Trophoblast cell (in vitro differentiated cells and primary cell): ENCODE measurements around the gene MTHFD1L.

ENCODE experiments used
- DNase-seq, 2 donors: peaks; one replicate each; pipeline ENCODE4 v3.0.0-alpha.2; 2016
- H2AFZ ChIP-seq: 2 replicates; pipeline ENCODE4 v1.6.1; 2013; ENCODE audit warnings: low read length, moderate library complexity, mild to moderate bottlenecking; ENCODE audit not compliant: insufficient read depth, poor library complexity
- H2AK5ac ChIP-seq: 2 replicates; pipeline ENCODE4 v1.6.1; 2013; ENCODE audit warnings: mild to moderate bottlenecking, low read length
- H2BK120ac ChIP-seq: 2 replicates; pipeline ENCODE4 v1.6.1; 2013; ENCODE audit warnings: low read length, mild to moderate bottlenecking, moderate library complexity; ENCODE audit not compliant: insufficient read depth, poor library complexity
- H2BK12ac ChIP-seq: 2 replicates; pipeline ENCODE4 v1.6.1; 2013; ENCODE audit warnings: mild to moderate bottlenecking, low read length, moderate library complexity
- H2BK5ac ChIP-seq: 2 replicates; pipeline ENCODE4 v1.6.1; 2013; ENCODE audit warnings: low read length, low read depth, moderate library complexity, mild to moderate bottlenecking; ENCODE audit not compliant: poor library complexity
- H3K14ac ChIP-seq: 2 replicates; pipeline ENCODE4 v1.6.1; 2013; ENCODE audit warnings: mild to moderate bottlenecking, low read length
- H3K18ac ChIP-seq: 2 replicates; pipeline ENCODE4 v1.6.1; 2013; ENCODE audit warnings: mild to moderate bottlenecking, low read length
- H3K23ac ChIP-seq: 2 replicates; pipeline ENCODE4 v1.6.1; 2013; ENCODE audit warnings: low read length
- H3K27ac ChIP-seq: 2 replicates; pipeline ENCODE4 v1.5.1; 2013; ENCODE audit warnings: low read depth, mild to moderate bottlenecking, inconsistent platforms, low read length, moderate library complexity
- H3K27me3 ChIP-seq: 2 replicates; pipeline ENCODE4 v1.6.1; 2013; ENCODE audit warnings: inconsistent platforms, mild to moderate bottlenecking, low read length, moderate library complexity; ENCODE audit not compliant: insufficient read depth
- H3K36me3 ChIP-seq, 2 experiments: 1 replicate in 1 of 2; 2 replicates in 1 of 2; pipeline ENCODE4 v1.6.1; 2013; ENCODE audit warnings: low read length in 2 of 2, mild to moderate bottlenecking in 2 of 2, moderate library complexity in 1 of 2; ENCODE audit not compliant: insufficient read depth in 2 of 2, control insufficient read depth in 1 of 2
- H3K4ac ChIP-seq: 2 replicates; pipeline ENCODE4 v1.6.1; 2013; ENCODE audit warnings: low read depth, mild to moderate bottlenecking, low read length, moderate library complexity
- H3K4me1 ChIP-seq, 2 experiments: 1 replicate in 1 of 2; 2 replicates in 1 of 2; pipeline ENCODE4 v1.6.1; 2013; ENCODE audit warnings: low read length in 2 of 2, mild to moderate bottlenecking in 2 of 2, moderate library complexity in 1 of 2; ENCODE audit not compliant: insufficient read depth in 2 of 2, control insufficient read depth in 1 of 2
- H3K4me2 ChIP-seq: 2 replicates; pipeline ENCODE4 v1.6.1; 2013; ENCODE audit warnings: inconsistent platforms, mild to moderate bottlenecking, low read length, moderate library complexity
- H3K4me3 ChIP-seq: 2 replicates; pipeline ENCODE4 v1.5.1; 2013; ENCODE audit warnings: mild to moderate bottlenecking, low read depth, low read length, inconsistent platforms
- H3K79me1 ChIP-seq: one replicate; pipeline ENCODE4 v1.6.1; 2013; ENCODE audit warnings: low read length
- H3K79me2 ChIP-seq: 2 replicates; pipeline ENCODE4 v1.6.1; 2013; ENCODE audit warnings: low read length, mild to moderate bottlenecking; ENCODE audit not compliant: control insufficient read depth, insufficient read depth, poor library complexity
- H3K9ac ChIP-seq: 2 replicates; pipeline ENCODE4 v1.6.1; 2013; ENCODE audit warnings: mild to moderate bottlenecking, low read length
- H3K9me3 ChIP-seq: 2 replicates; pipeline ENCODE4 v1.6.1; 2013; ENCODE audit warnings: low read depth, mild to moderate bottlenecking, control low read depth, inconsistent platforms, low read length; ENCODE audit not compliant: insufficient read depth
- H4K12ac ChIP-seq: 2 replicates; pipeline ENCODE4 v1.6.1; 2013; ENCODE audit warnings: low read depth, mild to moderate bottlenecking, low read length, moderate library complexity
- H4K8ac ChIP-seq: 2 replicates; pipeline ENCODE4 v1.6.1; 2013; ENCODE audit warnings: low read depth, mild to moderate bottlenecking, low read length, moderate library complexity
- H4K91ac ChIP-seq: one replicate; pipeline ENCODE4 v1.6.1; 2013; ENCODE audit warnings: low read depth, mild to moderate bottlenecking, low read length, moderate library complexity
- WGBS: extraction: QIAGEN DNeasy Blood & Tissue Kit; methylation state at CpG from one replicate; pipeline ENCODE4 v1.1.7; 2013; ENCODE audit warnings: missing lambda C conversion rate; ENCODE audit not compliant: insufficient read length, insufficient coverage; ENCODE audit errors: extremely low coverage; 5-methylcytosine and 5-hydroxymethylcytosine counted together

The MTHFD1L gene

GRCh38 chr6:150840185-150840584, 25.3 kb upstream of the MTHFD1L start:
- H2BK5ac ChIP-seq: no peak overlapping the region
- no peaks in the 10 kb centered on the region for H3K9me3 ChIP-seq
- H3K4me2 ChIP-seq: no peak overlapping the region
- H4K8ac ChIP-seq: no peak overlapping the region
- H3K27me3 ChIP-seq: no peaks in the 10 kb centered on the region
- no peak overlapping the region for H2BK12ac ChIP-seq
- no peak overlapping the region for H3K4ac ChIP-seq
- H3K79me2 ChIP-seq: no peaks in the 10 kb centered on the region
- H4K91ac ChIP-seq: no peak overlapping the region
- H4K12ac ChIP-seq: no peak overlapping the region
- no peak overlapping the region for H2BK120ac ChIP-seq
- H3K9ac ChIP-seq: no peak overlapping the region
- no CpG with 5 or more reads among the region's 4 CpGs for WGBS
- no peak overlapping the region for H3K4me3 ChIP-seq
- H3K23ac ChIP-seq: no peak overlapping the region
- H3K14ac ChIP-seq: no peak overlapping the region
- H2AFZ ChIP-seq: no peak overlapping the region
- peaks cover 4 to 8% of the 10 kb centered on the region in 2 experiments for H3K36me3 ChIP-seq
- no peak overlapping the region for H3K27ac ChIP-seq
- no peak for DNase-seq
- H3K4me1 ChIP-seq: no peaks in the 10 kb centered on the region
- no peaks in the 10 kb centered on the region for H3K79me1 ChIP-seq
- no peak overlapping the region for H2AK5ac ChIP-seq
- no peak overlapping the region for H3K18ac ChIP-seq

DNA sequence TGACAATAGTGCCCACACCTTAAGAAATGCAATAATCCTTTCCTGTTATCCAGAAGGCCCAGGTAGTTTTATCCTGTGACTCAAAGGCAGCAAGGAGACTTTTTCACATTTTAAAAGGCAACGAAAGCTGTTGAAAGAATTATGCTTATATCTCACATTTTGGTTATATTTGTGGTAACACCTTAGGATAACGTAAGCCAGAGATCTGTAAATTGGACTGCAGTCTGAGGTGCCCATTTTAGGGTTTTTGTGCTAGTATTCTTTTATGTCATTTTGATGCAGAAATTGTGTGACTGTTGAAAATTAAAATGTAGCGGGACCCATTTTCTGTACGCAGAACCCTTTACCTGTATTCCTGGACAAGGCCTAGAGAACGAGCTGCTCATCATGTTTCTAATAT, 24.3 kb upstream of the MTHFD1L start:
- no peaks in the 10 kb centered on the region for H3K79me2 ChIP-seq
- H2BK120ac ChIP-seq: no peak overlapping the region
- no peak overlapping the region for H3K4me2 ChIP-seq
- no peaks in the 10 kb centered on the region for H3K4me1 ChIP-seq
- DNase-seq: no peak
- H3K14ac ChIP-seq: no peak overlapping the region
- WGBS: no CpG with 5 or more reads among the region's 5 CpGs
- H3K9me3 ChIP-seq: no peaks in the 10 kb centered on the region
- no peak overlapping the region for H2BK12ac ChIP-seq
- H3K4ac ChIP-seq: no peak overlapping the region
- no peak overlapping the region for H3K18ac ChIP-seq
- no peak overlapping the region for H3K4me3 ChIP-seq
- no peaks in the 10 kb centered on the region for H3K79me1 ChIP-seq
- H3K27ac ChIP-seq: no peak overlapping the region
- peaks cover 4 to 8% of the 10 kb centered on the region in 2 experiments for H3K36me3 ChIP-seq
- H4K91ac ChIP-seq: no peak overlapping the region
- H3K9ac ChIP-seq: no peak overlapping the region
- H2AFZ ChIP-seq: no peak overlapping the region
- no peak overlapping the region for H2BK5ac ChIP-seq
- no peak overlapping the region for H2AK5ac ChIP-seq
- no peak overlapping the region for H4K12ac ChIP-seq
- H3K23ac ChIP-seq: no peak overlapping the region
- no peaks in the 10 kb centered on the region for H3K27me3 ChIP-seq
- H4K8ac ChIP-seq: no peak overlapping the region

- Histone ChIP-seq H2BK12ac (no peak overlapping the region), H3K9me3 (no peaks in the 10 kb centered on the region), H2BK5ac (no peak overlapping the region), H3K79me2 (no peaks in the 10 kb centered on the region), H3K4ac (no peak overlapping the region), H2AFZ (no peak overlapping the region), H4K12ac (no peak overlapping the region), H4K91ac (no peak overlapping the region), H3K36me3 (peaks cover 4 to 8% of the 10 kb centered on the region in 2 experiments), H2BK120ac (no peak overlapping the region), H3K4me3 (no peak overlapping the region), H3K4me1 (no peaks in the 10 kb centered on the region), H3K4me2 (no peak overlapping the region), H3K9ac (no peak overlapping the region), H3K79me1 (no peaks in the 10 kb centered on the region), H3K18ac (no peak overlapping the region), H2AK5ac (no peak overlapping the region), H3K23ac (no peak overlapping the region), H3K27ac (no peak overlapping the region), H3K27me3 (no peaks in the 10 kb centered on the region), H4K8ac (no peak overlapping the region), H3K14ac (no peak overlapping the region)
- no CpG with 5 or more reads among the region's 3 CpGs for WGBS
- no peak for DNase-seq
Observed at GRCh38 chr6:150841697-150842096, 23.8 kb upstream of the MTHFD1L start.

DNA sequence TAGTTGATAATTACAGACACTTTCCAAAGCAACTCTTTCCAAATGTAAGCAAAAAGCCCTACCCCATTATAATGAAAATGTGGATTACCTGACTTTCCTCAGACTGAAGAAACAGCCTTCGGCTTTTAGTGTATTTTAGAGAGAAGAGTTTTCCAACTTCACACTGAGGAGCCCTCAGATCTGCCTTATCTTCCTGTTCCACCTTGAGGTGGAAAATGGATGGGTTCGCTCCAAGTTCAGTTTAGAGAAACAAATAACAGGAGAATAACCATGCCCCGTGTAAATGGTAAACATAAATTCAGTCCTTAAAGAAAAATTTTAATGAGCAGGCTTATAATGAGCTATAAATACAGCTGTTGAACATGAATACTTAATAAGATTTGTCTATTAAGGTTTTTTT, 21.1 kb upstream of the MTHFD1L start:
- WGBS: no CpG with 5 or more reads among the region's 3 CpGs
- peaks cover 0 to 3% of the 10 kb centered on the region in 2 experiments for H3K4me1 ChIP-seq
- no peak for DNase-seq

More for the DNA sequence above, 21.1 kb upstream of the MTHFD1L start:
- Histone ChIP-seq H3K18ac (no peak overlapping the region), H3K14ac (no peak overlapping the region), H4K8ac (no peak overlapping the region), H3K79me1 (no peaks in the 10 kb centered on the region), H2AK5ac (no peak overlapping the region), H3K36me3 (peaks cover 4 to 8% of the 10 kb centered on the region in 2 experiments), H2BK120ac (no peak overlapping the region), H4K12ac (no peak overlapping the region), H3K23ac (no peak overlapping the region), H2BK12ac (no peak overlapping the region), H2BK5ac (no peak overlapping the region), H3K4me2 (no peak overlapping the region), H3K27ac (no peak overlapping the region), H3K79me2 (no peaks in the 10 kb centered on the region), H3K9ac (no peak overlapping the region), H3K27me3 (no peaks in the 10 kb centered on the region), H3K9me3 (no peaks in the 10 kb centered on the region), H3K4ac (no peak overlapping the region), H4K91ac (no peak overlapping the region), H3K4me3 (no peak overlapping the region), H2AFZ (no peak overlapping the region)
